SJSA1 (cell line): Measurements from ENCODE around the gene MSL2. TPM values are rescaled to one million over a fixed set of nuclear protein-coding genes. Genes with fewer than 3 reads are reported as not detected.
"Not testable (repeated sequence)": the region's sequence is repeated elsewhere in the genome, so short reads cannot be mapped to it uniquely, and the experiment has no call there.

Experiments
- DNase-seq, 2 experiments: peaks; one replicate each; pipeline ENCODE4 v3.0.0-alpha.2; 2015 to 2020; ENCODE audit warnings: low spot score in 2 of 2, low read depth in 1 of 2
- H3K27ac ChIP-seq: fragments of 250-450 bp; sonication (Bioruptor Pico); 2 replicates; pipeline ENCODE4 v1.5.1; 2020; ENCODE audit warnings: mild to moderate bottlenecking, moderate library complexity
- H3K27me3 ChIP-seq: fragments of 250-450 bp; sonication (Bioruptor Pico); replicated peaks from 2 replicates; pipeline ENCODE4 v1.5.1; 2020; ENCODE audit warnings: mild to moderate bottlenecking, moderate library complexity
- H3K36me3 ChIP-seq: fragments of 250-450 bp; sonication (Bioruptor Pico); 2 replicates; pipeline ENCODE4 v1.5.1; 2020; ENCODE audit warnings: mild to moderate bottlenecking
- H3K4me1 ChIP-seq: fragments of 250-450 bp; sonication (Bioruptor Pico); replicated peaks from 2 replicates; pipeline ENCODE4 v1.6.1; 2021; ENCODE audit warnings: mild to moderate bottlenecking
- H3K4me3 ChIP-seq: fragments of 250-450 bp; sonication (Bioruptor Pico); 2 replicates; pipeline ENCODE4 v1.5.1; 2020; ENCODE audit warnings: mild to moderate bottlenecking
- H3K9me3 ChIP-seq: fragments of 250-450 bp; sonication (Bioruptor Pico); replicated peaks from 2 replicates; pipeline ENCODE4 v1.5.1; 2020; ENCODE audit warnings: mild to moderate bottlenecking
- total RNA-seq: library from RNA; depleted of rRNA; stranded (reverse); fragments of >200 nt; shearing (Covaris generic); gene quantifications from 2 replicates; pipeline ENCODE4 v1.2.3, GENCODE V29; 2014

The MSL2 gene
- total RNA-seq, 1 experiment from 2014 or later: 12.8 TPM

DNA sequence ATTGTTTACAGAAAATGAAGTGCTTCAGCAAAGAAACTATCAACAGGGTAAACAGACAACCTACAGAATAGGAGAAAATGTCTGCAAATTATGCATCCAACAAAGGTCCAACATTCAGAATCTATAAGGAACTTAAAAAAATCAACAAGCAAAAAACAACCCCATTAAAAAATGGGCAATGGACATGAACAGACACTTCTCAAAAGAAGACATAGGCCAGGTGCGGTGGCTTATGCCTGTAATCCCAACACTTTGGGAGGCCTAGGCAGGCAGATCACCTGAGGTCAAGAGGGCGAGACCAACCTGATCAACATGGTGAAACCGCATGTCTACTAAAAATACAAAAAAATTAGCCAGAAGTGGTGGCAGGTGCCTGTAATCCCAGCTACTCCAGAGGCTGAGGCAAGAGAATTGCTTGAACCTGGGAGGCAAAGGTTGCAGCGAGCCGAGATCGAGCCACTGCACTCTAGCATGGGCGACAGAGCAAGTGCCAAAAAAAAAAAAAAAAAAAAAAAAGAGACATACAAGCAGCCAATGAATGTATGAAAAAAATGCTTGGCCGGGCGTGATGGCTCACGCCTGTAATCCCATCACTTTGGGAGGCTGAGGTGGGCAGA lies 2.4 kb upstream of the MSL2 start:
- H3K27ac ChIP-seq, H3K9me3 ChIP-seq, H3K4me3 ChIP-seq, H3K27me3 ChIP-seq, DNase-seq: not testable (repeated sequence)
- Histone ChIP-seq H3K4me1 (peaks cover 17% of the 10 kb centered on the region), H3K36me3 (peaks cover 25% of the 10 kb centered on the region)

DNA sequence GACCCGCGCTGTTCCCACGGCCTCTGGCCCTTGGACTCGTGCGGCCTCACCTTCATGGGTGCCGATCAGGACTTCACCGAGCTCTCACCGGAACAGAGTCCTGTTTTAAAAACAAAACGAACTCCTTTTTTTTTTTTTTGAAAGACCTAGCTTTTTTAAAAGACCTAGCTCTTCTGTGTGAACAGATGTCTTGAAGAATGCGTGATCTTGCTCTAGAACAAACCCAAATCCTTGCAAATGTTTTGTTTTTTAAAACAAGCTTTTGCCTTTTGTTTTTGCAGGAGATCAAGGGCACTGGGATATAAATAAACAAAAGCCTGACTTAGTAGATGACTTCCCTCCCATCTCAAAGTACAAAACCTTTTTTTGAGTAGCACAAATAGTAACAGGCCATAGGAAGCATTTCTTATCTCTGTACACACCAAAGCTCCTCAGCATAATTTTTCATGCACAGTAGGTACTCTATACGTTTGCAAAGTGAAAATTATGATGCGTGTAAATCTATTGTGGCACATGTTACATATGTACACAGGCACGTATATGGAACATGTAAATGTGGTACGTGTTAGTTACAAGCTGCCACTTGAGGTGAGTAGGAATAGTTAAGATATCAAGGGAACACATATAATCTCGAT lies 1.1 kb upstream of the MSL2 start:
- peaks cover 24% of the 10 kb centered on the region for H3K4me1 ChIP-seq
- H3K27me3 ChIP-seq: no peaks in the 10 kb centered on the region
- peak overlapping the region; percentile 88 for H3K4me3 ChIP-seq
- no peak for DNase-seq
- H3K36me3 ChIP-seq: peaks cover 36% of the 10 kb centered on the region
- H3K9me3 ChIP-seq: no peaks in the 10 kb centered on the region
- H3K27ac ChIP-seq: peak overlapping the region; percentile 99

DNA sequence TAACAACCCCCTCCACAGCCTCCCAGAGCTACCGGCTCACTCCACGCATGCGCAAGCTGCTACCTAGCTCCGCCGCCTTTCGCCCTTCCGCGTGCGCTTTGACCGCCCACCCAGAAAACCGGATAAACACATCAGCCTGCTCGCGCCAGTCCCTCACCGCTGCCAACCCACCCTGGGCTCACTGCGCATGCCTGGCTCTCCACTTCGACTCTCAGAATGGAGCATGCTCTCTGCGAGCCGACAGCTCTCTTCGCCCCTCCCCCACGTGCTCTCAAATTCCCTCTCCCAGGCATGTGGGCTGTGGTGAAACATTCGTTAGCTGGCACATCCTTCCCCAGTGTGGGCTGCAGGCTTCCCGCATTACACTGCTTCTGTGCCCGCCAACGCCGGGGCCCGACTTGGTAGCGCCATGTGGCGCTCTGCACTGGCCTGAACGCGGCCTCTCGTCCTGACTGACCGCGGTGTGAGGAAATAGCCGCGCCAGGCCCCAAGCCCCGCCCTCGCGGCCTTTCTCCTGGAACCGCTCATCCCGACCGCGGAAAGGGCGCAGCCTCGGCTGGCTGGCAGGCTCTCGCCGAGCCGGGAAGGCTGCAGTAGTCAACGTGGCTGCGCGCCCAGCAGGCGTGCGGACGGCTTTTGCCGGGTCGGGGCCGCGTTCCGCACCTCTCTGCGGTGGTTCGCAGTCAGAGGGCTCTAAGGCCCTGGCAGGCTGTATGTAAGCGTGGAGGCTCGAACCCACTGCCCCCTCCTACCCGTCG lies 445 bp upstream of the MSL2 start:
- DNase-seq: peak; percentile 99 to 100
- Histone ChIP-seq H3K27ac (peak overlapping the region; percentile 99), H3K4me1 (peaks cover 29% of the 10 kb centered on the region), H3K4me3 (peak overlapping the region; percentile 88), H3K27me3 (no peaks in the 10 kb centered on the region), H3K36me3 (peaks cover 38% of the 10 kb centered on the region), H3K9me3 (no peaks in the 10 kb centered on the region)

DNA sequence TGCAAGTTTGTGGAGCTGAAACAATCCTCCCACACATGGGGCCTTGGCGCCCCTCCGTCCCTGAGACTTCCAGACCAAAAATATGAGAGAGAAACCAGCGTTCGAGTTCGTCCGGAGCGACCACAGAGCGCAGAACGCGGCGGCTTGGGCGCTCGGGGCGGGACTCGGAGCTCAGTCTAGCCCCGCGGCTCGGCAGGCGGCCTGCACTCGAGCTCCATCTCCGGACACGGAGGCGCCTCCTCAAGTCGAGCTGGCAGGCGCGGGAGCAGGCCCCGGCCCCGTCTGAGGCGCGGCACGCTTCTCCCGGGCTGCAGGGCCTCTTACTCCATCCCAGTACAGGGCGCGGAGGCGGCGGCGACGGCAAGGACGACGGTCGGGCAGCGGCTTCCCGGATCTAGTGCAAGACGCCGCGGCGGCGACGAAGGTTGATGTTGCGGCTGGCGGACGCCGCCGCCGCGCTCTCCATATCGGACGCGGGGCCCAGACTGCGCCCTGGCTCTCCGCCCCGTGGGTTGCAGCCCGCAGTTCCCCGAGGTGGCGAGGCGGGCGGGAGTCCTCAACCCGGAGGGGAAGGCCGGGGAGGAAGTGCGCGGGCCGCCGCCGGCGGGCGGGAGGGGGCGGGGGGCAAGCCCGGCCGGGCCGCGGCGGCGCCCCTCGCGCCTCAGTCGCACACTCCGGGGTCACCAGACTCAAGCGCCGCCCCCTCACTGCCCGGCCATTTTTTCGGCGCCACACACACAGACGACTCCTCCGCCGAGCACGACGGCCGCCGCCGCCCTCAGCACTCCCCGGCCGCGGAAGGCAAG lies 674 bp downstream of the MSL2 start:
- H3K4me3 ChIP-seq: peak overlapping the region; percentile 88
- H3K36me3 ChIP-seq: peaks cover 47% of the 10 kb centered on the region
- no peaks in the 10 kb centered on the region for H3K9me3 ChIP-seq
- H3K27me3 ChIP-seq: no peaks in the 10 kb centered on the region
- H3K4me1 ChIP-seq: peaks cover 31% of the 10 kb centered on the region
- peak overlapping the region; percentile 99 for H3K27ac ChIP-seq
- peak in 1 of 2 experiments; percentile 71 for DNase-seq

DNA sequence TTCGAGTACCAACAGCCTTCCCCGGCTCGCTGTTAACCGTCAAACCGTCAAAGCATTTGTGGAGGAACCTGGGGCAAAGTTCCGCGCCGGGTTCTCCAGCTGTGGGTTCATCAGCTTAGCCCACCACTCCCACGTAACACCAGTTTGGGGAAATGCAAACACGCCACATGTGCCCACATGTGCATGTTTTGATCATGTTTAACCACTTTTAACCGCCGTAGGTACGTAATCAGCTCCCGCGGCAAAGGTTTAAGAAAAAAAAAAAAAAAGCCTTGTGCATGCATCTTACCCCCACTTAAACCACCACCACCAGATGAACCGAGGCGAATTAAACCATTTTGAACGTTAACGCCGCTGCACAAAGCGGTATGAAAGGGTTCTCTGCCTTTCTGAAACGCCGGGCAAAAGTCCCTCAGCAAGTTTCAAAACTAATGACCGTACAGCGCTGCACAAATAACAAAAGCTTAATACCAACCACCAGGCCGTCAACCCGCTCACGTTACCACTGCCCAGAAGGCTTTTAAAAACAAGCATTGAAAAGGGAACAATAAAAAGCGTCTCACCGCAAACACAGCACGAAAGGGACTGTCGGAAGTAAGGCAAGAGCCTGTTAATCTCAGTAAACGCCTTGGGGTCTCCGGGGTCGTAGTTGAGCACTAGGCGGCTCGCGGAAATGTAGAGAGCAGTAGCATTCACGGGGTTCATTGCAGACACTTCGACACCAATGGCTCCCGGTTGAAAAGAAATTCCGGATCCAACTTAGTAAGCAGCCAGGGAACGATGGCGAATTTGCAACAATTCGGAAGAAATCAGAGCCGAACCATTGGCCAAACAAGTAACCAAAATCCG lies 1.5 kb downstream of the MSL2 start:
- peak in 1 of 2 experiments; percentile 44 for DNase-seq
- Histone ChIP-seq H3K27ac (peak overlapping the region; percentile 99), H3K4me1 (peaks cover 31% of the 10 kb centered on the region), H3K27me3 (no peaks in the 10 kb centered on the region), H3K36me3 (peaks cover 47% of the 10 kb centered on the region), H3K4me3 (peak overlapping the region; percentile 88), H3K9me3 (no peaks in the 10 kb centered on the region)

DNA sequence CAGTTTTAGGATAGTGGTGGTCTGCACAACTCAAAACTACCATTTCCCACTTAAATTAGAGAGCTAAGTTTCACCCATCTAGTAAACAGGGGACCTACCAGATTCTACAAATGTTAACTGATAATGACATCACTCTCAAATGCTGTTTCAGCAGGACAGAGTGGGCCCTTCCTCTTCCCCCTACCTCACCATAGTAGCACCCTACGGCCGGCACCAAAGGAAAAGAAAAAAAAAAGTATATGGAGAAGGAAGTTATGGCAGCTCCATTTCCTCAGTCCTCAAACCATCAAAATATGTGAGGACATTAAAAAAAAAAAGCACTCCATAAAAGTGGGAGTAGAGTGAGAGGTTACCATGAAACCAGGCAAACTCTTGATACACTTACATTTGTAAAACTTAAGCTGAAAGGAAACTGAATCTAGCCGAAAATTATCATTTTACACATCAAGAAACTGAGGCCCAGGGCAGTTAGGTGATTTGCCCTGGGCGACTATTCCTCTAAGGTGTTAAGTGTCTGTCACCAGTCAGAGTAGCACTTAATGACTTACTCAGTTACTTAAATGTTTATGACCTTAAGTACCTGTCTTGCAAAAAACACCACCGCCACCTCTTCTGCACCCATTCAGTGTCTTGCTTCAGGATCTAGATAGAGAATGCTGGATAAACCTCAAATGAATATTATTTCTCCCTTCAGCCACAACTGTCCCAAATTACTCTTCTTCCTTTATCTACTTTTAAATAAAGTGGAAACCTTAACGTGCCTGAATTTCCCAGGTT lies 2.7 kb downstream of the MSL2 start:
- H3K4me3 ChIP-seq: peak overlapping the region; percentile 88
- H3K27ac ChIP-seq: peak overlapping the region; percentile 99
- DNase-seq: peak in 1 of 2 experiments; percentile 40
- peaks cover 47% of the 10 kb centered on the region for H3K36me3 ChIP-seq
- peaks cover 31% of the 10 kb centered on the region for H3K4me1 ChIP-seq
- no peaks in the 10 kb centered on the region for H3K9me3 ChIP-seq
- H3K27me3 ChIP-seq: no peaks in the 10 kb centered on the region

DNA sequence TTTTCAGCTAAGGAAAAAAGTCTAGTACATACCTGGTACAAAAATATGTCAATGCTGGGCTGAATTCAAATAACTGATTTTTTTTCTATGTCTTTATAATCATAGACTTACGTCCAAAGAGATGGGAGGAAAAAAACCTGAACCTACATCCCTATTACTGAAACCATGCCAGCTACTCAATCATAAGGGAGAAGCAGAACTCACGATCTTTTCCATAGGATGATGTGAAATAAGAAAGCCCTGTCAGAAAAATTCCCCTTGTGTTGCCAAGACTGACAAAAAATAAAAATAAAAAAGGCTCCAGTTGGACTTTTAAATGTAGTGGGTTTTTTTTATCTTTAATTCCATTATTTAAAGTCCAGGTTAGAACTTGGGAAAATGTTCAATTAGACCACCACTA lies 3.3 kb downstream of the MSL2 start:
- Histone ChIP-seq H3K36me3 (peaks cover 47% of the 10 kb centered on the region), H3K4me1 (peaks cover 25% of the 10 kb centered on the region), H3K27me3 (no peaks in the 10 kb centered on the region), H3K4me3 (peak overlapping the region; percentile 88), H3K27ac (no peak overlapping the region), H3K9me3 (no peaks in the 10 kb centered on the region)
- DNase-seq: no peak

DNA sequence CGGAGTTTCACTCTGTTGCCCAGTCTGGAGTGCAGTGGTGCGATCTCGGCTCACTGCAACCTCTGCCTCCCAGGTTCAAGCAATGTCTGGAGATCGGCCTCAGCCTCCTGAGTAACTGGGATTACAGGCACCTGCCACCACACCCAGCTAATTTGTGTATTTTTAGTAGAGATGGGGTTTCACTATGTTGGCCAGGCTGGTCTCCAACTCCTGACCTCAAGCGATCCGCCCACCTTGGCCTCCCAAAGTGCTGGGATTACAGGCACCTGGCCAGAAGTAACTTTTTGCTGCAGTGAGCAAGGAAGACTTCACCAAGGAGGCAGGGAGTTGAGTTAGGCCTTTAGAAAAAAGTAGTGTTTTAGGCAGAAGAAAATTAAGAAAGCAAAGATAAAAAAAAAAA lies 3.9 kb downstream of the MSL2 start:
- H3K27ac ChIP-seq, H3K9me3 ChIP-seq, H3K4me3 ChIP-seq, H3K27me3 ChIP-seq, DNase-seq: not testable (repeated sequence)
- peaks cover 47% of the 10 kb centered on the region for H3K36me3 ChIP-seq
- H3K4me1 ChIP-seq: peaks cover 20% of the 10 kb centered on the region

DNA sequence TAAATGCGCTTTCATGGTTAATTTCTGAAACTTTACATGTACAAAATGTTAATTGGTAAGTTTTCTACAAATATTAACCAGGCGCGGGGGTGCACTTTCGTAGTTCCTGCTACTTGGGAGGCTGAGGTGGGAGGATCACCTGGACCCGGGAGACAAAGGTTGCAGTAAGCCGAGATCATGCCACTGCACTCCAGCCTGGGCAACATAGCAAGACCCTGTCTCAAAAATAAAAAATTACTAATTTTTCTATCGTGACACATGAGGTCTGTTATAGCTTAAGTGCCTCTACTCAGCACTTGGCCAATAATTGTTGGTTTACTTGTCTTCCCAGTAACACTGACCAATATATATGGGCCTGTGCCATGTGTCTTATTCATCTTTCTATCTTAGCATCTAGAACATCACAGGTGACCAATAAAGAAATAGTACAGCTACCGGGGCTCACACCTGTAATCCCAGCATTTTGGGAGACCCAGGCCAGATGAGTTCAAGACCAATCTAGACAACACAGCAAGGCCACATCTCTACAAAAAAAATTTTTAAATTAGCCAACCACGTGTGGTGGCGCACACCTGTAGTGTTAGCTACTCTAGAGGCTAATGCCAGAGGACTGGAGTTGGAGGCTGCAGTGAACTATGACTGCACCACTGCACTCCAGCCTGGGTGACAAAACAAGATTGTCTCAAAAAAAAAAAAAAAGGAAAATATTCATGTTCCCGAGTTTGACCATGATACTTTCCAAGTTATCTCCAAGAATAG lies 6.1 kb downstream of the MSL2 start:
- Histone ChIP-seq H3K27me3 (no peaks in the 10 kb centered on the region), H3K36me3 (peaks cover 36% of the 10 kb centered on the region)

DNA sequence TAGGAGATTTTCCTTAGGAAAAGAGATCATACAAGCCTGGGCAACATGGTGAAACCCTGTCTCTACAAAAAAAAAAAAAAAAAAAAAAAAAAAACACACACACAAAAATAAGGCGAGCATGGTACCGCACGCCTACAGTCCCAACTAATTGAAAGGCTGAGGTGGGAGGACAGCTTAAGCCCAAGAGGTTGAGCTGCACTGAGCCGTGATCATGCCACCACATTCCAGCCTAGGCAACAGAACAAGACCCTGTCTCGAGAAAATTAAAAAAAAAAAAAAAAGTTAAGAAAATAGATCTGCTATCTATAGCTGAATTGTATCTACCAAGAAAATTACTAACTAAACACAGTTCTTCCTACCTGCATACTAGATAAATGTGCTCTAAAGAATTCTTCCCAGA lies 7.1 kb downstream of the MSL2 start:
- no peak overlapping the region for H3K27ac ChIP-seq
- DNase-seq: no peak
- peaks cover 26% of the 10 kb centered on the region for H3K36me3 ChIP-seq
- H3K9me3 ChIP-seq: no peaks in the 10 kb centered on the region
- peaks cover 14% of the 10 kb centered on the region for H3K4me1 ChIP-seq
- H3K27me3 ChIP-seq: no peaks in the 10 kb centered on the region
- H3K4me3 ChIP-seq: no peak overlapping the region

More for the DNA sequence above, 6.1 kb downstream of the MSL2 start:
- Histone ChIP-seq H3K4me3 (no peak overlapping the region), H3K27ac (no peak overlapping the region), H3K4me1 (peaks cover 14% of the 10 kb centered on the region), H3K9me3 (no peaks in the 10 kb centered on the region)
- no peak for DNase-seq

DNA sequence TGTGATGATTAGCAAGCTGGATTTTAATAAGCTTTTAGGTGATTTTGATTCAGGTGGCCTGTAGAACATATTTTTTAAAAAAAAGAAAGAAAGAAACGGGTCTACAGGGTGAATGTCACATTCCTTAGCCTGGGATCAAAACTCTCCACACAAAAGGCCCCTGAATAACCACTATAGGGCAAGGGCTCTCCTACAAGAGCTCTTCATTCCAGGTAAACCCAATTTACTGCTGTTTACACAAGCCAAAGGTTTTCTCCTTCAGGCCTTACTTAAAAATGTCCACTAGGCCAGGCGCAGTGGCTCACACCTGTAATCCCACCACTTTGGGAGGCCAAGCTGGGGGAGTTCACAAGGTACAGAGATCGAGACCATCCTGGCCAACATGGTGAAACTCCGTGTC lies 8.3 kb downstream of the MSL2 start:
- H3K27me3 ChIP-seq: no peaks in the 10 kb centered on the region
- H3K27ac ChIP-seq: no peak overlapping the region
- no peaks in the 10 kb centered on the region for H3K9me3 ChIP-seq
- no peak for DNase-seq
- H3K4me1 ChIP-seq: peaks cover 11% of the 10 kb centered on the region
- H3K4me3 ChIP-seq: no peak overlapping the region
- peaks cover 14% of the 10 kb centered on the region for H3K36me3 ChIP-seq

DNA sequence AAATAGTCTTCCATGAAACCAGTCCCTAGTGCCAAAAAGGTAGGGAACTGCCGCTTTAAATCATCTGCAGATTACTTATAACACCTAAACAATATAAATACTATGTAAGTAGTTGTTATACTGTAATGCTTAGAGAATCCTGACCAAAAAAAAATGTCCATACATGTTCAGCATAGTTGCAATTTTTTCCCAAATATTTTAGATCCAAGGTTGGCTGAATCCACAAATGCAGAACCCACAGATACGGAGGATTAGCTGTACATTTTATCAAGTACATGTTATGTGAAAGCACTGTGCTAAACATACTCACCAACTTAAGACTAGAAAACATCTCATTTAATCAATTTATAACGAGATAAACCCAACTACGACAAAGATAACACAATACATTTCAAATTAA lies 9.3 kb downstream of the MSL2 start:
- H3K4me1 ChIP-seq: peaks cover 5% of the 10 kb centered on the region
- DNase-seq: no peak

More for the DNA sequence above, 9.3 kb downstream of the MSL2 start:
- Histone ChIP-seq H3K9me3 (no peaks in the 10 kb centered on the region), H3K27ac (no peak overlapping the region), H3K4me3 (no peak overlapping the region), H3K36me3 (peaks cover 10% of the 10 kb centered on the region; the same call in 1 of the 2 replicates), H3K27me3 (no peaks in the 10 kb centered on the region)
